H4 (cell line): ENCODE results near the gene MELK. TPM values are rescaled to one million over a fixed set of nuclear protein-coding genes. Genes with fewer than 3 reads are reported as not detected.
A peak's percentile ranks its signal among the peaks of the same experiment; 100 is the strongest.

Source experiments
- DNase-seq: peaks from one replicate; pipeline ENCODE4 v3.0.0-alpha.2; 2015; ENCODE audit warnings: low spot score
- total RNA-seq: library from RNA; depleted of rRNA; stranded (reverse); fragments of >200 nt; shearing (Covaris generic); gene quantifications from 2 replicates; pipeline ENCODE4 v1.2.3, GENCODE V29; 2014

The MELK gene
- total RNA-seq, 1 experiment from 2014 or later, result 94.5 TPM

- no peak for DNase-seq
Observed at GRCh38 chr9:36671561-36671960, 98.9 kb downstream of the MELK start.

GRCh38 chr9:36676091-36676490 is 103.4 kb downstream of the MELK start:
- DNase-seq, result no peak

DNA sequence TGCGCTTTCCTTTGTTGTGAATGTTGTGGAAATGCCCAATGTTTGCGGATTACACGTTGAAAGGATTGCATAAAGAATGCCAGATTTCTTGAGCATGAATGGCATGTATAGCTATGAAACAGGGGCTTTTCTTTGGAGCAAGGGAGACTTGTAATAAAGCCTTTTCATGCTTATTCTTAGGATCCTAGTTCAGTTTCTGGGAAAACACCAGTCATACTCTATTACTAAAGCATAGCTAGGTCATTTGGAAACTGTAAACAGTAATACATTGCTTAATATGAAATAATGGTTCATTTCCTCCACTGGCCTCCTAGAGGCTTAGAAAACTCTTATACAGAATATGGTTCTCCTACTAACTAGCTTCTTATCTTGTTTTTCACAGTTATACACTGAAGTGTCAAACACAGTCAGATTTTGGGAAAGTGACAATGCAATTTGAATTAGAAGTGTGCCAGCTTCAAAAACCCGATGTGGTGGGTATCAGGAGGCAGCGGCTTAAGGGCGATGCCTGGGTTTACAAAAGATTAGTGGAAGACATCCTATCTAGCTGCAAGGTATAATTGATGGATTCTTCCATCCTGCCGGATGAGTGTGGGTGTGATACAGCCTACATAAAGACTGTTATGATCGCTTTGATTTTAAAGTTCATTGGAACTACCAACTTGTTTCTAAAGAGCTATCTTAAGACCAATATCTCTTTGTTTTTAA is 104.2 kb downstream of the MELK start:
- DNase-seq, result no peak

DNA sequence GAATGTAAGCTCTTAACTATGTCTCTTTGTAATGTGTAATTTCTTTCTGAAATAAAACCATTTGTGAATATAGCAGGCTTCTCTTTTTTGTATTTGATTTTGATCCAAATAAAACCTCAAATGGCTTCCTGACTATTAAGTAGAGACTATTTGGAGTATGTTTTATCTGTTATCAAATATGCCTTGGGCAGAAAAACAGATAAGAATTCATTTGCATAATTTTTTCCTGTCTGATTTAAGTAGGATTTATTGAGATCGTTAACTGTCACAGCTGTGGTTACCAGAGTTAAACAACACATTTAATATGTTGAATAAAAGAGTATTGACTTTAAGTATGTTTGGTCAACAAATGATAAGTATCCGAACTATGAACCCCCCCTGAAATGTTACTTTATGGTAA is 104.9 kb downstream of the MELK start:
- no peak for DNase-seq

GRCh38 chr9:36679710-36680109 is 107.0 kb downstream of the MELK start:
- no peak for DNase-seq

DNA sequence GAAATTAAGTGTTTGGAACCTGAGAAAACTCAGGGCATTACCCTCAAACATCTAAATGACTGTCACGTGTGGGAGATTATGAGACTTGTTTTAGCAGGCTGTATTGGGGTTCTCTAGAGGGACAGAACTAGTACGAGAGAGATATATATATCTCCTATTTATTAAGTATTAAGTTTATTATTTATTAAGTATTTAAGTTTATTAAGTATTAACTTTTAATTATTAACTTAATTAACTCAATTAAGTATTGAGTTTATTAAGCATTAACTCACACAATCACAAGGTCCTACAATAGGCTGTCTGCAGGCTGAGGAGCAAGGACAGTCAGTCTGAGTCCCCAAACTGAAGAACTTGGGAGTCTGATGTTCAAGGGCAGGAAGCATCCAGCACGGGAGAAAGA is 113.8 kb downstream of the MELK start:
- no peak for DNase-seq

DNA sequence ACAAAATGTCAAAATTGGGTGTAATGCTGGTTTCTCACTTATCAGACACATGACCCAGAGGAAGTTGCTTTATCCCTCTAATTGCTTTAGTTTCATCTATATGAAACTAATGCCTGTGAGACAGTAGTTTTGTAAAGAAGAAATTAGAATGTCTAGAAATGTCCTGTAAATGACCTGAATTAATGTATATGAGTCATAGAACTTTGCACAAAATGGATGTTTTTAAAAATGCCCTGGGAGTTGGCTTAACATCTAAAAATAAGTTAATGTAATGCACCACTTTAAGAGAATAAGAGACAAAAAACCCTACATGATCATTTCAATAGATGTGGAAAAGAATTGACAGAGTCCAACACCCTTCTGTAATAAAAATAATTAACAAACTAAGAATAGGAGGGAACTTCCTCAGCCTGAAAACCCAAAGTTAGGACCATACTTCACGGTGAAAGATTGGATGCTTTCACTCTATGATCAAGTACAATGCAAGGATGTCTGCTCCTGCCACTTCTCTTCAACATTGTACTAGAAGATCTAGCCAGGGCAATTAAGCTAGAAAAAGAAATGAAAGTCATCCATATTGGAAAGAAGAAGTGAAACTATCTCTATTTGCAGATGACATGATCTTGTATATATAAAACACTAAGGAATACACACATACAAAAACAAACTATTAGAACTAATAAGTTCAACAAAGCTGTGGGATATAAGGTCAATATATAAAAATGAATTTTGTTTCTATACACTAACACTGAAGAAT is 117.9 kb downstream of the MELK start:
- DNase-seq, result no peak

DNA sequence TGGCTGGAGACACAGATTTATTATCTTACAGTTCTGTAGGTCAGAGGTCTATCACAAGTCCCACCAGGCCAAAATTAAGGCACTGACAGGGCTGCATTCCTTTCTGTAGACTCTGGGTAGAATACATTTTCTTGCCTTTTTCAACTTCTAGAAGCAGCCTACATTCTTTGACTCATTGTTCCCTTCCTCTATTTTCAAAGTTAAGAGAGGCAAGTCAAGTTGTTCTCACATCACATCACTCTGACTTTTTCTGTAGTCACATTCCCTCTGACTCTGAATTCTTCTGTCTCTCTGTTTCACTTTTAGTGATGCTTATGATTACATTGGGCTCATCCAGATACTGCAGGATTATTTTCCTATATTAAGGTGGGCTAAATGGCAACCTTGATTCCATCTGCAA is 119.0 kb downstream of the MELK start:
- no peak for DNase-seq

GRCh38 chr9:36698984-36699383 is 126.3 kb downstream of the MELK start:
- no peak for DNase-seq

GRCh38 chr9:36704148-36704547 is 131.5 kb downstream of the MELK start:
- DNase-seq, result no peak

DNA sequence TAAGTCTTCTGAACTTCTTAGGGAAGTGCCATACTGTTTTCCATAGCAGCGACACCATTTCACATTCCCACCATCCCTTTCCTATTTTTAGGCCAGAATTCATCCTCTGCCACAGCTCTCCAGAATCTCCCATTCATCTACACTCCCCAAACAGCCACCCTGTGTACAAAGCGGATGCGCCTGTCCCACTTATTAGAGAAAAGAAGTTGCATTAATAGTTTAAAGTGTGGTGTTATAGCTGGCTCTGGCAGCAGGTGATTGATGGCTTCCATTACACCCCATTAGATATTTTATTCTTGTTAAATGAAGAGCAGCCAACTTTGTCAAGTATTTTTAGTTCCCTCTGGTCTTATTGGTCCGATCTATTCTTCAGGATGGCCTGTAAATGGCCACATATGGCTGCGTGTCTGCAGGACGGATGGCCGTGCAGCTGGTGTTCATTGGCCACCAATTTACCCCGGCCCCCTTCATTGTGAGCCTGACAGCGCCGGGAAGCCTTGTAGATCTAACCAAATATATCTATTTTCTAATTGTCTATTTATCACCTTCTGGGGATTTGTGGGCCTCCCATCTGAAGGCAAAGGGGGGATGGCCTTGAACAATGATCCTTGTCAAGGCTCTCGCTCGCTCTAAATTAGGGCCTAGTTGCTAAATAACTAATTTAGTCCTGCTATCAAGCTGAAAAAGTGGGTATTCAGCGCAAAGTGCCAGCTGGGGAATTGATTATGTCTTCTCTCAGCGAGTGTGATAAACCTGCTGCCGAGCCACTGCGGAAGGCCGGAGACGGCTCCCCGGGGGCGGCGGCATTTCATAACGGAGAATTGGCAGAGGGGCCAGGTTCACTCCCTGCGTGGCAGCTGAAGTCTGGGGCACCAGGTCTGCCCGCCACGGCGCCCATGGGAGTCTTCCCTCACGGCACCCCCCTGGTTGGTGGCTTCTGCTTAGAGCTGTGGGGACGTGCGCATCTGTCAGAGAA is 141.1 kb downstream of the MELK start:
- DNase-seq, result no peak

DNA sequence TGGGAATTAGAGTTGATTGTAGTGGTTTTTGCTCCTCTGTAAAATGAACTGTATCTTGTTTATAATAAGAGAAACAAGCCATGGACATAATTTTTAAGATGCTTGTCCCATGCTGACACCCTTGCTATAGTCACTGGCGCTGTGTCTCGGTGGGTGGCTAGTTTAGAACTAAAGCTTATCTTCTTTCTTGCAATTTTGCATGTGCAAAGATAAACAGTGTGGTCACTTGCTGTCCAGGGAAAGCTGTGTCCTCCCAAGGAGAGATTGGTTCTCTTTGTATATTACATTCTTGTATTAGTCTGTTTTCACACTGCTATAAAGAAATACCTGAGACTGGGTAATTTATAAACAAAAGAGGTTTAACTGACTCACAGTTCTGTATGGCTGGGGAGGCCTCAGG is 143.8 kb downstream of the MELK start:
- DNase-seq, result peak; percentile 92

DNA sequence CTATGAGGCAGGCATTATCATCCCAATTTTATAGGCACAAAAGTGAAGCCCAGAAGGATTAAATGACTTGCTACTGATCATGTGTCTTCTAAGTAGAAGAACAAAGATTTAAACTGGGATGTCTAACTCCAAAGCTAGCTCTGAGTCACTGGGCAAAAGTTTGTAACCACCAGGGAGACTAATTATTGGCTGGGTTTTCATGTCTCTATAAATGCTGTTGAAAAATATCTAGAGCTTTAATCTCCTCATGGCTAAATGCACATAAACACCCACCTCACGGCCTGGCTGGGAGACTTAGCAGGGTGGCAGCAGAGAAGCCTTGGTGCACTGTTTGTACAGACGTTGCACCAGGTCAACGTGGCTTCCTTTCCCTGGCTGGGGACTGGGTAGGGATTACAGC is 144.6 kb downstream of the MELK start:
- DNase-seq, result peak; percentile 32

- DNase-seq, result no peak
Observed at GRCh38 chr9:36718612-36719011, 145.9 kb downstream of the MELK start.

GRCh38 chr9:36720043-36720442 is 147.3 kb downstream of the MELK start:
- DNase-seq, result no peak

DNA sequence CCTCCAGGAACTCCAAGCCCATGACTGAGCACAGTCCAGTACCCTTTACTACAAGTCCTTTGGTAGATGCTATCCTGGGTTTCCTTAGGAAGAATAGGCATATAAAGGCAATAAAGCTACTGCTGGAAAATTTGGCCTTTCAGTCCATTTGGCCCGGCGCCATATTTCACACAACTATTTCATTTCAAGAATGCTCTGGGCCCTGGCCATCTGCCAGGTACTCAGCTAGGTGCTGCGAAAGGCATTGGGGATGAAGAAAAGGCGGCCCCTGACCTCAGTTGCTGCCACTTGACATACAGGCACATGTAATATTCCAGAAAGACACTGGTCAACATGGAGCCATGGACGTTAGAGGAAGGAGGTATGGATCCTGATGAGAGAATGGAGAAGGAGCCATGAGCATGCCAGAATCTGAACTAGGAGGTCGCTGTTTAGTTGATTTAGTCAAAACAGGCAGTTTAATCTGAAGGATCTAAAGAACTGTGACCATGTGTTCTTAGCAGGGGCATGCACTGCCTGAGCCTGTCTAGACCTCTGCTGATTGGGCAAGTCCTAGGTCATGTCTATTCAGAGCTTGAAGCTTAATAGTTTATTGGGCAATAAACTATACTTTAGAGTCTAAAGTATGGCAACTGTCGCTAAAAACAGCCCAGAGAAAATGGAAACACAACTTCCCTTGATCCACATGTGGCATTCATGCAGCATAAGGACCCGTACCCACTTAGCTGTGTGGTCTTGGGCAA is 149.3 kb downstream of the MELK start:
- DNase-seq, result no peak

DNA sequence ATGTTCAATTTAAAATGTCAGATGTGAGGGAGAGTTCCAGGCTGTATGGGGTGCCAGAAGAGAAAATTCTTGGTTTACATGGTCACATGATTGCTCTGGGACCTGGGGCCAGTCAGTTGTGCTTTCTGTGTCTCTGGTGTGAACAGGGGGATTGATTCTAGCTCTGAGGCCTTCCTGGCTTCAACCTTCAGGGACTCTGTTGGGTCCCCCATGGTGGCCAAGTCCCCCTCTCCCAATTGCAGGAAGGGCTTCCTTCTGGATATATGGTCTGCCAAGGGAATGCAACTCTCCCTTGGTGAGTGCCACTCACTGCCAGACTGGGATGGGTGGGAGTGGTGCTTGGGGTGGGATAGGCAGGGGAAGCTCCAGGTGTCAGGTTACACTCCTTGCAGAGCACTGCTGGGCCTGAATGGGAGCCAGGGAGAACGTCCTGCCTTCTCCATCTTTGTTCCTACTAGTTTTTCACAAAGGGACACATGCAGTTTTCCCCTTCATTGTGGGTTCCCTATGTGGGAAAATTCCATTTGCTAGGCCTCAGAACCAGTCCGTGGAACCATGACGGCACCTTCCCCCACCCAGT is 153.2 kb downstream of the MELK start:
- DNase-seq, result no peak
